NCI-H1092 (cell line): Measurements from ENCODE around the gene SEPTIN10.
"Not testable (repeated sequence)": the region's sequence is repeated elsewhere in the genome, so short reads cannot be mapped to it uniquely, and the experiment has no call there.

Experiments
- DNase-seq: peaks from one replicate; lab custom pipeline; 2025; lab: John Stamatoyannopoulos, UW

Gene SEPTIN10

GRCh38 chr2:109601783-109602182 is 12.0 kb downstream of the SEPTIN10 start:
- no peak for DNase-seq

- DNase-seq: no peak
Measured at GRCh38 chr2:109597283-109597682, 16.5 kb downstream of the SEPTIN10 start.

GRCh38 chr2:109595644-109596043 is 18.1 kb downstream of the SEPTIN10 start:
- no peak for DNase-seq

GRCh38 chr2:109594246-109594885 is 19.4 kb downstream of the SEPTIN10 start:
- DNase-seq: no peak

GRCh38 chr2:109592905-109593304 is 20.9 kb downstream of the SEPTIN10 start:
- DNase-seq: no peak

GRCh38 chr2:109591206-109591605 is 22.6 kb downstream of the SEPTIN10 start:
- DNase-seq: no peak

GRCh38 chr2:109586687-109587086 is 27.1 kb downstream of the SEPTIN10 start:
- no peak for DNase-seq

GRCh38 chr2:109582928-109583895 is 30.6 kb downstream of the SEPTIN10 start:
- no peak for DNase-seq

GRCh38 chr2:109577630-109578029 is 36.1 kb downstream of the SEPTIN10 start:
- not testable (repeated sequence) for DNase-seq

GRCh38 chr2:109575373-109575772 is 38.4 kb downstream of the SEPTIN10 start:
- no peak for DNase-seq

- DNase-seq: no peak
Measured at GRCh38 chr2:109563980-109564550, 49.7 kb downstream of the SEPTIN10 start.

GRCh38 chr2:109563288-109563687 is 50.5 kb downstream of the SEPTIN10 start:
- DNase-seq: no peak

- DNase-seq: no peak
Measured at GRCh38 chr2:109562421-109562820, 51.3 kb downstream of the SEPTIN10 start.

GRCh38 chr2:109560265-109560664 is 53.5 kb downstream of the SEPTIN10 start:
- no peak for DNase-seq

- DNase-seq: no peak
Measured at GRCh38 chr2:109558076-109558882, 55.5 kb downstream of the SEPTIN10 start.

GRCh38 chr2:109557309-109557708 is 56.5 kb downstream of the SEPTIN10 start:
- no peak for DNase-seq

GRCh38 chr2:109555346-109555900 is 58.3 kb downstream of the SEPTIN10 start:
- no peak for DNase-seq

- DNase-seq: no peak
Measured at GRCh38 chr2:109554758-109555157, 59.0 kb downstream of the SEPTIN10 start.

GRCh38 chr2:109549016-109549590 is 64.7 kb downstream of the SEPTIN10 start:
- no peak for DNase-seq

GRCh38 chr2:109547280-109547679 is 66.5 kb downstream of the SEPTIN10 start:
- no peak for DNase-seq
